ENCODE results near the gene TDRD1.

The TDRD1 gene

DNA sequence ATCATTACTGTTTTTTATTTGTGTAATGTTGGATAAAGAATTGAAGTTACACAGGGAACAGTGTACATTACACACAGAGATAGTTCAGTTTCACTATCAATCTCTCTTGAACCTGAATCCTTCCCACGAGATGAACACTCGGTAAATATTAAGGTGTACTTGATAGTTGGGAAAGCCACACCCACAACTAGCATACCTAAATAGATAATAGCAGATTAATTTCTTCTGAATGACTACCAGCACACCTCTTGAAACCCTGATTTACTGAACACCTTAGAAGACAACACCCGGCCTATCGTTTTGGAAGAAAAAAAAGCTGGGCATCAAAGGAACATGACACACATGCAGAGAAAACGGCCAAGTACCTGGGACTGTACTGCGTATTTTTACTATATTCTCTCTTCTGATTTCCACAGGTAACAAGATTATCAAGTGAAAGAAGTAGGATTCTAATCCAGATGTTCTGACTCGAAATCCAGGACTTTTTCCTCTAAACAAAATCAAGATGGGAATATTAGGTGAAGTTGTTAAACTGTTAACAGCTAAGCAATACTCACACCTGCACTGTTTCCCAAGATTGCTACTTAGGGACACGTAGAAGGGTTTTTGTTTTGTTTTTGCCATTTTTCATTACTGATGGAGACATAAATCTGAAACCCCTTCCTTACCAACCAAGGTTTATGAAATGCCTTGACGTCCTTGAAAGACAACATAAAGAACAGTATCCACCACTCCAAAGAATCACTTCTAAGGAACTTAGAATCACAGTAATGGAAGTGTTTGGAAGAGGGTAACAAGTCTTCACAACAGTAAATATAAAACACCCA, 6.2 kb upstream of the TDRD1 start:
- WGBS (ENCODE audit: extremely low coverage, insufficient coverage, low lambda C conversion rate) = no CpG with 5 or more reads among the region's 9 CpGs
- peak overlapping the region; percentile 28 for H3K4me2 ChIP-seq (ENCODE audit: low read length)
- no peak overlapping the region for H3K23ac ChIP-seq (ENCODE audit: low read length)
- no peak overlapping the region for H3K27ac ChIP-seq (ENCODE audit: low read depth, low read length)
- no peak overlapping the region for H4K8ac ChIP-seq (ENCODE audit: low read depth, low read length)
- no peaks in the 10 kb centered on the region for H3K36me3 ChIP-seq (ENCODE audit: control insufficient read depth, insufficient read depth, low read length)
- no peak overlapping the region for H2AK5ac ChIP-seq (ENCODE audit: low read length)
- no peak overlapping the region for H2BK15ac ChIP-seq (replicated peaks; ENCODE audit: low read depth)
- H2BK120ac ChIP-seq (ENCODE audit: low read depth, low read length) = no peak overlapping the region
- no peak overlapping the region for H3K18ac ChIP-seq (ENCODE audit: low read length)
- no peak overlapping the region for H4K5ac ChIP-seq (ENCODE audit: low read length)
- H3K56ac ChIP-seq (ENCODE audit: low read length) = peak overlapping the region; percentile 98
- peaks cover 36% of the 10 kb centered on the region for H3K79me2 ChIP-seq (ENCODE audit: control insufficient read depth, insufficient read depth, low read length)
- no peak for DNase-seq
- H3K4ac ChIP-seq (ENCODE audit: low read depth, low read length) = no peak overlapping the region
- H3K27me3 ChIP-seq (ENCODE audit: insufficient read depth, low read length, poor library complexity) = no peaks in the 10 kb centered on the region
- H3K4me1 ChIP-seq (ENCODE audit: control insufficient read depth, low read depth, low read length) = no peaks in the 10 kb centered on the region
- H2BK5ac ChIP-seq (ENCODE audit: low read length) = no peak overlapping the region
- peak overlapping the region; percentile 94 for H3K9ac ChIP-seq (ENCODE audit: low read length)
- peaks cover 3% of the 10 kb centered on the region for H3K79me1 ChIP-seq (ENCODE audit: low read length)
- peak overlapping the region; percentile 99 for H3K4me3 ChIP-seq (ENCODE audit: low read length)

GRCh38 chr10:114173603-114173920, 5.6 kb upstream of the TDRD1 start:
- no peak overlapping the region for H4K5ac ChIP-seq (ENCODE audit: low read length)
- H3K4me3 ChIP-seq (ENCODE audit: low read length) = peak overlapping the region; percentile 99
- no peak overlapping the region for H4K8ac ChIP-seq (ENCODE audit: low read depth, low read length)
- peak overlapping the region; percentile 77 for H3K27ac ChIP-seq (ENCODE audit: low read depth, low read length)
- no peak overlapping the region for H2BK15ac ChIP-seq (replicated peaks; ENCODE audit: low read depth)
- peak overlapping the region; percentile 44 for H2BK5ac ChIP-seq (ENCODE audit: low read length)
- H3K27me3 ChIP-seq (ENCODE audit: insufficient read depth, low read length, poor library complexity) = no peaks in the 10 kb centered on the region
- H3K79me1 ChIP-seq (ENCODE audit: low read length) = peaks cover 1% of the 10 kb centered on the region
- peak overlapping the region; percentile 98 for H3K56ac ChIP-seq (ENCODE audit: low read length)
- no peak for DNase-seq
- peak overlapping the region; percentile 28 for H3K4me2 ChIP-seq (ENCODE audit: low read length)
- H3K79me2 ChIP-seq (ENCODE audit: control insufficient read depth, insufficient read depth, low read length) = peaks cover 32% of the 10 kb centered on the region
- no peak overlapping the region for H2AK5ac ChIP-seq (ENCODE audit: low read length)
- WGBS (ENCODE audit: extremely low coverage, insufficient coverage, low lambda C conversion rate) = no CpG with 5 or more reads among the region's 23 CpGs
- H3K4me1 ChIP-seq (ENCODE audit: control insufficient read depth, low read depth, low read length) = no peaks in the 10 kb centered on the region
- H3K36me3 ChIP-seq (ENCODE audit: control insufficient read depth, insufficient read depth, low read length) = no peaks in the 10 kb centered on the region
- peak overlapping the region; percentile 48 for H3K23ac ChIP-seq (ENCODE audit: low read length)
- H3K18ac ChIP-seq (ENCODE audit: low read length) = no peak overlapping the region
- peak overlapping the region; percentile 94 for H3K9ac ChIP-seq (ENCODE audit: low read length)
- H3K4ac ChIP-seq (ENCODE audit: low read depth, low read length) = no peak overlapping the region
- no peak overlapping the region for H2BK120ac ChIP-seq (ENCODE audit: low read depth, low read length)

GRCh38 chr10:114173921-114174694, 5.0 kb upstream of the TDRD1 start, which contains the start of gene CCDC186:
Gene CCDC186 (minus strand): TSS chr10:114174203. CDS start chr10:114163268, 10,935 bp downstream.
- H3K27ac ChIP-seq (ENCODE audit: low read depth, low read length) = peak within 1 kb of the TSS; percentile 77
- no peak within 1 kb of the TSS for H4K8ac ChIP-seq (ENCODE audit: low read depth, low read length)
- WGBS (ENCODE audit: extremely low coverage, insufficient coverage, low lambda C conversion rate) = no CpG with 5 or more reads among the region's 49 CpGs
- no peak within 1 kb of the TSS for H4K5ac ChIP-seq (ENCODE audit: low read length)
- H3K23ac ChIP-seq (ENCODE audit: low read length) = peak within 1 kb of the TSS; percentile 48
- peak within 1 kb of the TSS; percentile 99 for H3K4me3 ChIP-seq (ENCODE audit: low read length)
- no peaks in the 10 kb centered on the region for H3K27me3 ChIP-seq (ENCODE audit: insufficient read depth, low read length, poor library complexity)
- H2BK120ac ChIP-seq (ENCODE audit: low read depth, low read length) = no peak within 1 kb of the TSS
- H3K79me1 ChIP-seq (ENCODE audit: low read length) = no peaks in the 10 kb centered on the region
- H2AK5ac ChIP-seq (ENCODE audit: low read length) = no peak within 1 kb of the TSS
- H3K4me1 ChIP-seq (ENCODE audit: control insufficient read depth, low read depth, low read length) = no peaks in the 10 kb centered on the region
- peak within 1 kb of the TSS; percentile 94 for H3K9ac ChIP-seq (ENCODE audit: low read length)
- DNase-seq = peak; percentile 99
- H3K18ac ChIP-seq (ENCODE audit: low read length) = peak within 1 kb of the TSS; percentile 43
- H2BK5ac ChIP-seq (ENCODE audit: low read length) = peak within 1 kb of the TSS; percentile 78
- H3K4me2 ChIP-seq (ENCODE audit: low read length) = peak within 1 kb of the TSS; percentile 96
- peaks cover 30% of the 10 kb centered on the region for H3K79me2 ChIP-seq (ENCODE audit: control insufficient read depth, insufficient read depth, low read length)
- H2BK15ac ChIP-seq (replicated peaks; ENCODE audit: low read depth) = no peak within 1 kb of the TSS
- no peaks in the 10 kb centered on the region for H3K36me3 ChIP-seq (ENCODE audit: control insufficient read depth, insufficient read depth, low read length)
- peak within 1 kb of the TSS; percentile 98 for H3K56ac ChIP-seq (ENCODE audit: low read length)
- no peak within 1 kb of the TSS for H3K4ac ChIP-seq (ENCODE audit: low read depth, low read length)

- H2BK15ac ChIP-seq (replicated peaks; ENCODE audit: low read depth) = no peak overlapping the region
- no peaks in the 10 kb centered on the region for H3K27me3 ChIP-seq (ENCODE audit: insufficient read depth, low read length, poor library complexity)
- peak overlapping the region; percentile 96 for H3K4me2 ChIP-seq (ENCODE audit: low read length)
- H3K56ac ChIP-seq (ENCODE audit: low read length) = peak overlapping the region; percentile 76
- no peaks in the 10 kb centered on the region for H3K4me1 ChIP-seq (ENCODE audit: control insufficient read depth, low read depth, low read length)
- no peak overlapping the region for H3K23ac ChIP-seq (ENCODE audit: low read length)
- H2BK5ac ChIP-seq (ENCODE audit: low read length) = no peak overlapping the region
- no peaks in the 10 kb centered on the region for H3K36me3 ChIP-seq (ENCODE audit: control insufficient read depth, insufficient read depth, low read length)
- H3K18ac ChIP-seq (ENCODE audit: low read length) = no peak overlapping the region
- H3K4ac ChIP-seq (ENCODE audit: low read depth, low read length) = no peak overlapping the region
- H3K79me2 ChIP-seq (ENCODE audit: control insufficient read depth, insufficient read depth, low read length) = peaks cover 30% of the 10 kb centered on the region
- WGBS (ENCODE audit: extremely low coverage, insufficient coverage, low lambda C conversion rate) = no CpG with 5 or more reads among the region's 19 CpGs
- H2BK120ac ChIP-seq (ENCODE audit: low read depth, low read length) = no peak overlapping the region
- no peak overlapping the region for H3K27ac ChIP-seq (ENCODE audit: low read depth, low read length)
- DNase-seq = no peak
- peak overlapping the region; percentile 55 for H3K9ac ChIP-seq (ENCODE audit: low read length)
- no peak overlapping the region for H4K5ac ChIP-seq (ENCODE audit: low read length)
- H2AK5ac ChIP-seq (ENCODE audit: low read length) = no peak overlapping the region
- H3K4me3 ChIP-seq (ENCODE audit: low read length) = peak overlapping the region; percentile 70
- H3K79me1 ChIP-seq (ENCODE audit: low read length) = no peaks in the 10 kb centered on the region
- H4K8ac ChIP-seq (ENCODE audit: low read depth, low read length) = no peak overlapping the region
Observed at GRCh38 chr10:114174695-114175188, 4.4 kb upstream of the TDRD1 start.

DNA sequence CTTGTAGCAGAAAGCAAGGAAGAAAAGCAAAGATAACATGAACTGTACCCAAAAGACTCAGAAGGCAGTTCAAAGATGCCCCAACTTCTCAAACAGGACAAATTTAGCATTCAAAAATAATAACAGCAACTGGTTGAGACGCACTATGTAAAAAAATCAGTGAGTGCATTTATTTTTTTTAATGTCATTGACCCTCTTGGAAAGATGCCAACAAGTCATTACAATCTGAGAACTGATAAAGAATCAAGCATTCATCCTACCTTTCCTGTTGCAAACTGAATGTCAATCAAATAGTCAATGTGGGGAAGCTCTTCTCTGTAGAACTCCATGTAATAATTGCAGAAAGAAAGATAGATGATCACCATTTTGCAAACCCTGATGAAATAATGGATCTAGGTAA, 3.5 kb upstream of the TDRD1 start:
- Histone ChIP-seq H3K4ac (ENCODE audit: low read depth, low read length) (no peak overlapping the region), H3K56ac (ENCODE audit: low read length) (no peak overlapping the region), H3K18ac (ENCODE audit: low read length) (no peak overlapping the region), H2BK5ac (ENCODE audit: low read length) (no peak overlapping the region), H3K79me2 (ENCODE audit: control insufficient read depth, insufficient read depth, low read length) (peaks cover 23% of the 10 kb centered on the region), H4K8ac (ENCODE audit: low read depth, low read length) (no peak overlapping the region), H2AK5ac (ENCODE audit: low read length) (no peak overlapping the region), H3K27ac (ENCODE audit: low read depth, low read length) (no peak overlapping the region), H4K5ac (ENCODE audit: low read length) (no peak overlapping the region), H3K36me3 (ENCODE audit: control insufficient read depth, insufficient read depth, low read length) (no peaks in the 10 kb centered on the region), H3K4me1 (ENCODE audit: control insufficient read depth, low read depth, low read length) (no peaks in the 10 kb centered on the region), H3K9ac (ENCODE audit: low read length) (no peak overlapping the region), H3K23ac (ENCODE audit: low read length) (no peak overlapping the region), H3K4me3 (ENCODE audit: low read length) (no peak overlapping the region), H3K79me1 (ENCODE audit: low read length) (no peaks in the 10 kb centered on the region), H2BK120ac (ENCODE audit: low read depth, low read length) (no peak overlapping the region), H3K4me2 (ENCODE audit: low read length) (no peak overlapping the region), H2BK15ac (replicated peaks; ENCODE audit: low read depth) (no peak overlapping the region), H3K27me3 (ENCODE audit: insufficient read depth, low read length, poor library complexity) (no peaks in the 10 kb centered on the region)
- no peak for DNase-seq
- WGBS (ENCODE audit: extremely low coverage, insufficient coverage, low lambda C conversion rate) = no CpG with 5 or more reads among the region's 1 CpG

Measured in mesendoderm (in vitro differentiated cells).